Measurements from ENCODE around the gene EML3. TPM values are rescaled to one million over a fixed set of nuclear protein-coding genes. Genes with fewer than 3 reads are reported as not detected.

EML3 gene
- total RNA-seq, 1 donor from 2014 or later: 91.1 TPM

GRCh38 chr11:62649486-62649885, 36.9 kb upstream of the EML3 start:
- no peak overlapping the region for H3K4me3 ChIP-seq
- H3K9me3 ChIP-seq: no peaks in the 10 kb centered on the region
- DNase-seq: no peak
- H3K4me1 ChIP-seq: peaks cover 27% of the 10 kb centered on the region
- intact Hi-C loops (cut with DNase I): no loop called here
- no peak for TF ChIP-seq CTCF (IDR thresholded peaks at IDR 0.05)
- no peaks in the 10 kb centered on the region for H3K27me3 ChIP-seq
- ATAC-seq: no peak
- H3K36me3 ChIP-seq: peaks cover 18% of the 10 kb centered on the region
- no peak overlapping the region for H3K27ac ChIP-seq

- TF ChIP-seq CTCF (IDR thresholded peaks at IDR 0.05): no peak
- H3K36me3 ChIP-seq: peaks cover 24% of the 10 kb centered on the region
- H3K27me3 ChIP-seq: no peaks in the 10 kb centered on the region
- DNase-seq: no peak
- H3K9me3 ChIP-seq: no peaks in the 10 kb centered on the region
- ATAC-seq: no peak
- H3K4me1 ChIP-seq: peaks cover 27% of the 10 kb centered on the region
- intact Hi-C loops (cut with DNase I): no loop called here
- no peak overlapping the region for H3K27ac ChIP-seq
- no peak overlapping the region for H3K4me3 ChIP-seq
Measured at GRCh38 chr11:62648967-62649364, 36.4 kb upstream of the EML3 start.

GRCh38 chr11:62648185-62648966, 35.8 kb upstream of the EML3 start:
- no peak for TF ChIP-seq CTCF (IDR thresholded peaks at IDR 0.05)
- Histone ChIP-seq H3K4me1 (peaks cover 27% of the 10 kb centered on the region), H3K27ac (no peak overlapping the region), H3K9me3 (no peaks in the 10 kb centered on the region), H3K4me3 (no peak overlapping the region), H3K36me3 (peaks cover 29% of the 10 kb centered on the region), H3K27me3 (no peaks in the 10 kb centered on the region)
- intact Hi-C loops (cut with DNase I): no loop called here
- no peak for ATAC-seq
- no peak for DNase-seq

- Histone ChIP-seq H3K4me1 (peaks cover 27% of the 10 kb centered on the region), H3K4me3 (no peak overlapping the region), H3K9me3 (no peaks in the 10 kb centered on the region), H3K36me3 (peaks cover 37% of the 10 kb centered on the region), H3K27me3 (no peaks in the 10 kb centered on the region), H3K27ac (no peak overlapping the region)
- intact Hi-C loops (cut with DNase I): no loop called here
- ATAC-seq (no peak), DNase-seq (no peak)
- TF ChIP-seq CTCF (IDR thresholded peaks at IDR 0.05): no peak
Measured at GRCh38 chr11:62647609-62648005, 35.0 kb upstream of the EML3 start.

GRCh38 chr11:62646825-62647608, 34.4 kb upstream of the EML3 start:
- TF ChIP-seq CTCF (IDR thresholded peaks at IDR 0.05): no peak
- H3K27me3 ChIP-seq: no peaks in the 10 kb centered on the region
- H3K36me3 ChIP-seq: peaks cover 43% of the 10 kb centered on the region
- no peaks in the 10 kb centered on the region for H3K9me3 ChIP-seq
- no peak overlapping the region for H3K4me3 ChIP-seq
- peak overlapping the region; percentile 96 for H3K27ac ChIP-seq
- no peak for ATAC-seq
- intact Hi-C loops (cut with DNase I): no loop called here
- no peak for DNase-seq
- peaks cover 22% of the 10 kb centered on the region for H3K4me1 ChIP-seq
